ENCODE data around the gene RNU6-9.

- TF ChIP-seq POLR2A (IDR thresholded peaks at IDR 0.05) (no peak), CTCF (IDR thresholded peaks at IDR 0.05) (no peak), POLR2AphosphoS5 (IDR thresholded peaks at IDR 0.05) (no peak), EP300 (IDR thresholded peaks at IDR 0.05) (no peak)
Measured at GRCh38 chr19:892243-892893, 916 bp upstream of the RNU6-9 start.

Measured in gastroesophageal sphincter (tissue), 3 donors.